Loucy (cell line): ENCODE measurements around the gene GLRA2.
"Not testable (repeated sequence)": the region's sequence is repeated elsewhere in the genome, so short reads cannot be mapped to it uniquely, and the experiment has no call there.

Experiments used
- H2AFZ ChIP-seq: fragments of 200-600 bp; sonication (generic); 2 replicates; pipeline ENCODE4 v1.6.0; 2016; ENCODE audit warnings: antibody characterized with exemption, mild to moderate bottlenecking, low read length, moderate library complexity
- H3F3A ChIP-seq: fragments of 200-600 bp; 2 replicates; pipeline ENCODE4 v1.6.0; 2016; ENCODE audit warnings: antibody characterized with exemption, low read depth, mild to moderate bottlenecking
- H3K27me3 ChIP-seq: fragments of 200-600 bp; sonication (generic); 2 replicates; pipeline ENCODE4 v1.6.1; 2014; ENCODE audit warnings: low read length, mild to moderate bottlenecking; ENCODE audit not compliant: insufficient read depth, poor library complexity, severe bottlenecking
- H3K36me3 ChIP-seq: fragments of 200-600 bp; sonication (generic); 2 replicates; pipeline ENCODE4 v1.6.1; 2016; ENCODE audit warnings: low read length; ENCODE audit not compliant: insufficient read depth
- H3K4me1 ChIP-seq: fragments of 200-600 bp; sonication (generic); 2 replicates; pipeline ENCODE4 v1.5.1; 2014; ENCODE audit warnings: low read length, mild to moderate bottlenecking; ENCODE audit not compliant: insufficient read depth, poor library complexity, severe bottlenecking
- H3K4me2 ChIP-seq: fragments of 200-600 bp; sonication (generic); 2 replicates; pipeline ENCODE4 v1.6.0; 2014; ENCODE audit warnings: antibody characterized with exemption, low read length, low read depth, mild to moderate bottlenecking; ENCODE audit not compliant: poor library complexity, severe bottlenecking
- H3K4me3 ChIP-seq: fragments of 200-600 bp; sonication (generic); 2 replicates; pipeline ENCODE4 v1.5.1; 2014; ENCODE audit warnings: low read length, mild to moderate bottlenecking, mixed read lengths; ENCODE audit not compliant: poor library complexity, severe bottlenecking
- H3K79me2 ChIP-seq: fragments of 200-600 bp; sonication (generic); 2 replicates; pipeline ENCODE4 v1.6.1; 2014; ENCODE audit warnings: low read length; ENCODE audit not compliant: insufficient read depth
- H3K9ac ChIP-seq: fragments of 200-600 bp; sonication (generic); 2 replicates; pipeline ENCODE4 v1.6.0; 2014; ENCODE audit warnings: mild to moderate bottlenecking, low read depth, low read length, moderate library complexity; ENCODE audit not compliant: poor library complexity, severe bottlenecking
- H3K9me2 ChIP-seq: fragments of 200-600 bp; sonication (generic); replicated peaks from 2 replicates; pipeline ENCODE4 v1.6.1; 2016; ENCODE audit warnings: low read depth, low read length, mixed read lengths
- H3K9me3 ChIP-seq: fragments of 200-600 bp; sonication (generic); 2 replicates; pipeline ENCODE4 v1.6.1; 2014; ENCODE audit warnings: mild to moderate bottlenecking, antibody characterized with exemption, low read length, low read depth; ENCODE audit not compliant: insufficient read depth
- H4K20me1 ChIP-seq: fragments of 200-600 bp; sonication (generic); 2 replicates; pipeline ENCODE4 v1.6.0; 2014; ENCODE audit warnings: antibody characterized with exemption, low read length, mild to moderate bottlenecking; ENCODE audit not compliant: insufficient read depth, poor library complexity, severe bottlenecking
- EZH2phosphoT487 ChIP-seq: fragments of 200-600 bp; IDR thresholded peaks from 2 replicates; pipeline ENCODE4 v1.6.1; 2018; ENCODE audit warnings: antibody characterized with exemption, mild to moderate bottlenecking, moderate library complexity, borderline replicate concordance
- TF ChIP-seq, protein P1 (sequence below): fragments of 200-600 bp; sonication (generic); conservative IDR thresholded peaks from 2 replicates; pipeline ENCODE4 v1.5.1; 2014; ENCODE audit warnings: mild to moderate bottlenecking, antibody characterized with exemption, low read length

GLRA2 gene

DNA sequence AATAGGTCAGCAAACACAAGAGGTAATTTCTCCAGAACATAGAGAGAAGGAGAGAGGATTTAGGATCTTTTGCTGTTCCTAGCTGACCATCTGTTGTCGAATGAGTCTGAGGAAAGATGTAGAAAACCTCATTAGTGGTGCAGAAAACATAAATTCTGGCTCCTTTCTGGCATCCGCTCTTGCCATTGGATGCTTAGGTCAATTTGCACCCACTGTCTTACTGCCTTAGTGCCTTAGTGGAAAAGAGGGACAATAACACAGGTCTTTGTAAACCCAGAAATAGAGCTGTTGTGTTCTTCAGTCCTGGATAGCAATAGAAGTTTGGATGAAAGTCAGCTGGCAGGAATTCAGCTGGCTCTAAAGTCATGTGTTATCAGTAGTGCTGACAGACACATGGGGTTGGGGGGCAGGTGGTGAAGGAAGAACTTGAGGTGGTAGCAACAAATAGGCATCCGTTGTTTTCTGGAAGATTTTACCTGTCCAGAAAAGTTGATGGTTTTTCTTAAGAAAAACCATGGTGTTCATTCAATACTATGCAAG lies 78.2 kb downstream of the GLRA2 start:
- no peak for TF ChIP-seq EZH2phosphoT487
- TF ChIP-seq, protein P1, sequence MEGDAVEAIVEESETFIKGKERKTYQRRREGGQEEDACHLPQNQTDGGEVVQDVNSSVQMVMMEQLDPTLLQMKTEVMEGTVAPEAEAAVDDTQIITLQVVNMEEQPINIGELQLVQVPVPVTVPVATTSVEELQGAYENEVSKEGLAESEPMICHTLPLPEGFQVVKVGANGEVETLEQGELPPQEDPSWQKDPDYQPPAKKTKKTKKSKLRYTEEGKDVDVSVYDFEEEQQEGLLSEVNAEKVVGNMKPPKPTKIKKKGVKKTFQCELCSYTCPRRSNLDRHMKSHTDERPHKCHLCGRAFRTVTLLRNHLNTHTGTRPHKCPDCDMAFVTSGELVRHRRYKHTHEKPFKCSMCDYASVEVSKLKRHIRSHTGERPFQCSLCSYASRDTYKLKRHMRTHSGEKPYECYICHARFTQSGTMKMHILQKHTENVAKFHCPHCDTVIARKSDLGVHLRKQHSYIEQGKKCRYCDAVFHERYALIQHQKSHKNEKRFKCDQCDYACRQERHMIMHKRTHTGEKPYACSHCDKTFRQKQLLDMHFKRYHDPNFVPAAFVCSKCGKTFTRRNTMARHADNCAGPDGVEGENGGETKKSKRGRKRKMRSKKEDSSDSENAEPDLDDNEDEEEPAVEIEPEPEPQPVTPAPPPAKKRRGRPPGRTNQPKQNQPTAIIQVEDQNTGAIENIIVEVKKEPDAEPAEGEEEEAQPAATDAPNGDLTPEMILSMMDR = no peak

GRCh38 chrX:14612450-14612849 lies 83.1 kb downstream of the GLRA2 start:
- not testable (repeated sequence) for H3F3A ChIP-seq, H3K27me3 ChIP-seq, H3K9ac ChIP-seq, H4K20me1 ChIP-seq, H3K79me2 ChIP-seq, H3K4me2 ChIP-seq, H3K36me3 ChIP-seq, H3K4me3 ChIP-seq, H3K4me1 ChIP-seq, H3K9me3 ChIP-seq, H2AFZ ChIP-seq, H3K9me2 ChIP-seq

More for the DNA sequence above, 78.2 kb downstream of the GLRA2 start:
- no peaks in the 10 kb centered on the region for H3K79me2 ChIP-seq
- H3K9ac ChIP-seq = no peak overlapping the region
- no peaks in the 10 kb centered on the region for H3K27me3 ChIP-seq
- no peaks in the 10 kb centered on the region for H3K9me3 ChIP-seq
- no peak overlapping the region for H2AFZ ChIP-seq
- H3F3A ChIP-seq = no peaks in the 10 kb centered on the region
- H4K20me1 ChIP-seq = no peaks in the 10 kb centered on the region
- H3K9me2 ChIP-seq = no peaks in the 10 kb centered on the region
- no peaks in the 10 kb centered on the region for H3K4me1 ChIP-seq
- no peak overlapping the region for H3K4me2 ChIP-seq
- no peaks in the 10 kb centered on the region for H3K36me3 ChIP-seq
- H3K4me3 ChIP-seq = no peak overlapping the region

- H3K27me3 ChIP-seq = no peaks in the 10 kb centered on the region
- H4K20me1 ChIP-seq = no peaks in the 10 kb centered on the region
- H3K4me1 ChIP-seq = no peaks in the 10 kb centered on the region
- H3K4me2 ChIP-seq = no peak overlapping the region
- H3K79me2 ChIP-seq = no peaks in the 10 kb centered on the region
- no peak overlapping the region for H3K4me3 ChIP-seq
- no peaks in the 10 kb centered on the region for H3K9me2 ChIP-seq
- H2AFZ ChIP-seq = no peak overlapping the region
- H3K36me3 ChIP-seq = no peaks in the 10 kb centered on the region
- H3K9ac ChIP-seq = no peak overlapping the region
- no peaks in the 10 kb centered on the region for H3K9me3 ChIP-seq
- H3F3A ChIP-seq = no peaks in the 10 kb centered on the region
- no peak for TF ChIP-seq EZH2phosphoT487
- TF ChIP-seq, protein P1 = no peak
Observed at GRCh38 chrX:14616301-14616700, 87.0 kb downstream of the GLRA2 start.

DNA sequence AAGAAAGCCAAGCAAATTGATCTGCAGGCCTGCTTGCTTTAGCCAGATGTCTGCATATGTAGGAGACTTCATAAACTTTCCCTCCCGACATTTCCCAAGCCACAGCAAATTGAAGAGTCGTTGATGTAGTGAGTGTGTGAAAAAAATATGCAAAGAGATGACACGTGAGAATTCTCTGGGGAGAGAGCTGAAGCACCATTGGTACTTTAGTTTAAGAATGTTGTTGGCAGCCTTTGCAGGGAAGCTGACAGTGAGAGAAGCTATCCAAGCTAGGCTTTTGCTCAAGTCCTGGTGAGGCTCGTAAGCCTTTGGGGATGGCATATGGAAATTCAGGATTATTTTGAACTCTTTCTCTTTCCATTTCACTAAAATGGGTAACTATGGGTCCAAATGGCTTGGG lies 87.5 kb downstream of the GLRA2 start:
- H3K36me3 ChIP-seq = no peaks in the 10 kb centered on the region
- H3K9me2 ChIP-seq = no peaks in the 10 kb centered on the region
- no peaks in the 10 kb centered on the region for H3F3A ChIP-seq
- H3K9ac ChIP-seq = no peak overlapping the region
- no peaks in the 10 kb centered on the region for H3K4me1 ChIP-seq
- no peak overlapping the region for H2AFZ ChIP-seq
- H3K27me3 ChIP-seq = no peaks in the 10 kb centered on the region
- no peak overlapping the region for H3K4me3 ChIP-seq
- H3K4me2 ChIP-seq = no peak overlapping the region
- TF ChIP-seq, protein P1 = no peak
- TF ChIP-seq EZH2phosphoT487 = no peak
- no peaks in the 10 kb centered on the region for H3K9me3 ChIP-seq
- H4K20me1 ChIP-seq = no peaks in the 10 kb centered on the region
- H3K79me2 ChIP-seq = no peaks in the 10 kb centered on the region
